Femur (tissue), 1 donor: Measurements from ENCODE around the gene GSS.
"Not testable (repeated sequence)": the region's sequence is repeated elsewhere in the genome, so short reads cannot be mapped to it uniquely, and the experiment has no call there.

Source experiments
- DNase-seq: peaks from one replicate; pipeline ENCODE4 v3.0.0-alpha.2; 2017

Gene GSS

DNA sequence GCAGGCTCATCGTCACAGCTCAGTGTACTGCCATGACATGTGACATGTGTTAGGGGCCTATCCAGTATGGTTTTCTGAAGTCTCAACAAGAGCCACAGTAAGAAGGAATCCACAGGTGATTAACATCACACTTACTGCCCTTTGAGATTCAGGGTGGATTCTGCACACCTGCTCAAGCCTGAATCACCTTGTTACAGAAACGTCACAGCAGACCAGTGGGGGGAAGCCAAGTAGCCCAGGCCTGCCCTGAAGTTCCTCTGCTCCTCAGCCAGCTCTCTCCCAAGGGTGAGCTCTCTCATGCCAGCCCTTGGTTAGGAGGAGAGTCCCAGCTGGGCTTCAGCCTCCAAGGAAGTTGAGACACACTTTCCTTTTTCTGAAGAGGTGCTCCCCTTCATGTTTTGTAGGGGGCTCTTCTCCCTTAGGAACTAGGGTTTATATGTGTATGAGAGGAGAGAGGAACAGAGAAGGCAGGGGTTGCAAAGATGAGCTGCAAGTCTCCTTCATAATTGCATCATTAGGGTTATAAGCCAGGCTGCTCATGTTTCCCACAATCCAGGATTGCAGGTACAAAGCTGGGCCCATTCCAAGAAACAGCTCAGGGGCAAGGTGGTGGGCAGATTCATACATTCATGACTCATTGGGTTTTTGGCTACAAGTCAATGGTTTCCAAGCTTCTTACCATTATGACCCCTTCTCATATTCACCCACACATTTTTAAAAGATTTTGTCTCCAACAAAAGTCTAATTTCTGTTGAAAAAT, 11.6 kb downstream of the GSS start:
- no peak for DNase-seq

DNA sequence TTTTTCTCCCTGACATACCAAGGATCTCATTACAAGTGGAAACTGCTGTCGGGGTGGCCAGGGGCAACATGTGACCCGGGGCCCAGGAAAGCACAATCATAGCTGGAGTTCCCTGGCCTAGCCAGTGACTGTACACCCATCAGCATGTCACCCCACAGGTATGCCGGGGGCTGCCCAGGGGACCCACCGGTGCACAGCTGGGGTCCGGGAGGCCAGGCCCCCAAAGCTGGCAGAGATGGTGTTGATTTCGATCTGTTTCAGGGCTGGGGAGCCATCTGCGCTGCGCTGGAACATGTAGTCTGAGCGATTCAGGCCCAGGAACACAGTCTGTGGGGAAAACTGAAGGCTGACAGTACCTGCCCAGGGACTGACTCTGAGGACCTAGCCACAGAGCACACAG, 13.3 kb downstream of the GSS start:
- no peak for DNase-seq

DNA sequence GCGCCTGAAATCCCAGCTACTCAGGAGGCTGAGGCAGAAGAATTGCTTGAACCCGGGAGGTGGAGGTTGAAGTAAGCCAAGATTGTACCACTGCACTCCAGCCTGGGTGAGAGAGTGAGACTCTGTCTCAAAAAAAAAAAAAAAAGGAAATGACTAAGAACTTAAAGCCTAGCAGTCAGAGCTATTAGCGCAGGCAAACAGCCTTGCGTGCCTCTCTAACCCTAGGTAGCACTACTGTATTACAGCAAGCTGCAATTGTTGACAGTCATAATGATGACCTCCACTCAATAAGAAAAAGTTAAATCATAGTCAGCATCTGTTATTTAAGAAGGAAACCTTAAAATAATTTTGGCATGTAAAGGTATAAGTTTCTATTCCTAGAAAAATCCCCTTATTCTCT, 14.4 kb downstream of the GSS start:
- DNase-seq = no peak

DNA sequence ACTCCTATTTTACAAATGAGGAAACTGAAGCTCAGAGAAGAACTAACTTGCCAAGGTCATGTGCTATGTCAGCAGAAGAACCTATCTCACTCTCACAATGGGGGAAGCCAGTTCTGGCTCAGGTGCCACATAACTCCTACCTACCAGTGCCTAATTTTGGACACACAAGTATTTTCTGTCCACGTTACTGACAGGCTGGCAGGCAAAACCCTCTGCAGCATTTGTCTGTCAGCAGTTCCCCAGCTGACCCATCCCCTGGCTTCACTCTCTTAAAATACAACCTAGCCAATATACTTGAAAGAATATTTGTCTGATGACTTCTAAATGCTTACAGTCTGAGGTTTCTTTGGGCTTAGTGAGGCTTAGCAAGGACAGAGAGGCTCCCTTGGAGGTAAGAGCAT, 15.5 kb downstream of the GSS start:
- no peak for DNase-seq

DNA sequence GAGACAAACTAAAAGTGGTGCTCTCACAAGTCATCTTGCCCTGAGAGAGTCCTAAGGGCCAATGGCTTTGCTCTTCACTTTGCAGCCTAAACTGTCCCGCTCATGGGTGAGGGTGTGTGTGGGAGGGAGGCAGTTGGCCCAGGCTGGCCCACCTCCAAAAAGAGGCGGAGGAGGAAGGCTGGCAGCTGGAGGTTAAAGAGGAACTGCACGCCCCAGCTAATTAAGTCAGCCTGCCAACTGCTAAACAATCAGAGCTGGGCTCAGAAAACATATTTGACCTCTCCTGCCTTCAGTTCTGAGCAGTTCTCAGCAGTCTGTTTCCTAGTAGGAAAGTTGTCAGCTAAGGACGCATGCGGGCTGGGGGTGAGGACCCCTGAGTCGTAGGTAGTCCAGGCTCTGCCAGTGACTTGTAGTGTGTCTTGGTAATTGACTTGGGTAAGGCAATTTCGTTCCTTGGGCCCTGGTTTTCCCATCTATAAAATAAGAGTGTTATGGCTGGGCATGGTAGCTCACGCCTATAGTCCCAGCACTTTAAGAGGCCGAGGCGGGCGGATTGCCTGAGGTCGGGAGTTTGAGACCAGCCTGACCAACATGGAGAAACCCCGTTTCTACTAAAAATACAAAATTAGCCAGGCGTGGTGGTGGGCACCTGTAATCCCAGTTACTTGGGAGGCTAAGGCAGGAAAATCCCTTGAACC, 17.0 kb downstream of the GSS start:
- peak; percentile 67 for DNase-seq

DNA sequence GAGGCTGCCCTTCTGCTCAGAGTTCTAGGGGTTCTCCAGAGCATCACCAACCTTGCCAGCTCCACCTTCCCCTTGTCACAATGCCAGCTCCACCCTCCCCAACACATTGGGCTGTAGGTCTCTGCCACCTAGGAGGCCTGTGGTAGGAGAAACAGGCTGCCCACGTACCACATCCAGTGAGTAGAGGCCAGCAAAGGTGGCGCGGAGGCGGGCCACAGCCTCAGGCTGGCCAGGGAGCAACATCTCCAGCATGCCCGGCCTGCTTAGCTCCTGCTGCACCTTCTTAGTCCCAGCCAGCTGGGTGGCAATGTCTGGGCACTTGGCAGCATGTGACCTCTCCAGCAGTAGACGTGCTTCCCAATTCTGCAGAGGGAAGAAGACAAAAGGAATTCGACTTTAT, 23.8 kb downstream of the GSS start:
- no peak for DNase-seq

DNA sequence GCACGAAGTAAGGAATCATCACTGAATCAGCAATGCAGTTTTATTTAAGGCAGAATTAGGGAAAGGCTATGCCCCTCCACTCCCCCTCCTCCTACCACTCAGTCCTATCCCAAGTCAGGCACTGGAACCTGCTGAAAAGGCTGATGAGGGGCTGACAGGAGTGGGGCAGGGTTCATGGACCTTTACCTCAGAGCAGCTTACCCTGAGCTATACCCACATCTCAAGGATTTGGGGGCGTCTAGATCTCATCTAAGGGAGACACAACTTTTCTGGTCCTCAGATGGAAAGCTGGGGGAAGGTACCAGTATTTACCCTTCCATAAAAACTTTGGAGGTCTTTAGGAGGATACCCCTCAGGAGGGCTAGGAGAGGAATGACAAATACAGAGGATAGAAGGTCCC, 27.2 kb downstream of the GSS start:
- DNase-seq = no peak

DNA sequence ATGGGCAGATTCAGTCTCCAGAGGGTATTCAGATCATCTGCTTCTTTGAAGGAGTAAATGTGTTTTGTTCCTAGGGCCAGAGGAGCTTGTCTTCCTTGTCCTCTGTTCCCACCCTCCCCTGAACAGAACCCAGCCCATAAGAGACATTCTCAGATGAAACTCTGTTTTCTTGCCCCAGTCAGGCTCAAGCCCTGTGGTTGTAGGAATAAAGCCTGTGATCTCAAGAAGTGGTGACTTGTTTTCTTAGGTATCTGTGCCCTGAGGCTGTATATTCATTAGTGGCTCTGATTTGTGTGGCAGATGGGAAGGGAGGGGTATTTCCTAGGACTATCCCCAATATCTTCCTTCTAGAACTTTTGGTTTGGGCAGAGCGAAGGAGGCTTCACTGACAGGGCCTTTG, 27.9 kb downstream of the GSS start:
- no peak for DNase-seq

DNA sequence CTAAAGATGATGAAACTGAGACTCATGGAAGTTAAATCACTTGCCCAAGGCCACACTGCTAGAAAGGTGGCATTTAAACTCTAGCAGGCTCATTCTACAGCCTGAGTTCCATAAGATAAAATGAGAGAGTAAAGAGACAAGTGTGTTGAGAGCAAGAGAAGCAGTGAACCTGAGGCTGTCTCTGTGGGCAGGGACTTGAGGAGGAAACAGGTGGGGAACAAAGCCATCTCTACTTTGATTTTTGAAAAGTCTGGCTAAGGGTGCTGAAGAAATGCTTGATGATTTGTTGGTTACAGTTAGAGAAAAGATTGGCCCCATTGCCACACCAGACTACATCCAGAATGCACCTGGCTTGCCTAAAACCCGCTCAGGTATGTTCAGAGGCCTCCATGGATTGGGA, 29.0 kb downstream of the GSS start:
- no peak for DNase-seq

DNA sequence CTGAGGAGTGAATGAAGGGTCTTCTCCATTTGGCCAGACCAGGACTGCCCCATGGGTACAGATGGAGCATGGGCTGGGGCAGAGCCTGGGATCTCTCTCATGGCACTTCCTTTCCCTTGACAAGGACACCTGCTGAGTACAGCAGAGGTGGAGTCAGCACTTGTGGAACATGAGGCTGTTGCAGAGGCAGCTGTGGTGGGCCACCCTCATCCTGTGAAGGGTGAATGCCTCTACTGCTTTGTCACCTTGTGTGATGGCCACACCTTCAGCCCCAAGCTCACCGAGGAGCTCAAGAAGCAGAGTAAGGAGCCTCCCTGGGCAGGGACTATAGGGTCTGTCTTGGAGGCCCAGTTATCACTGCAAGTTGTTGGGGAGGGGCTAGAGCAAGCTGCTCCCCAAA, 29.6 kb downstream of the GSS start:
- DNase-seq = no peak

DNA sequence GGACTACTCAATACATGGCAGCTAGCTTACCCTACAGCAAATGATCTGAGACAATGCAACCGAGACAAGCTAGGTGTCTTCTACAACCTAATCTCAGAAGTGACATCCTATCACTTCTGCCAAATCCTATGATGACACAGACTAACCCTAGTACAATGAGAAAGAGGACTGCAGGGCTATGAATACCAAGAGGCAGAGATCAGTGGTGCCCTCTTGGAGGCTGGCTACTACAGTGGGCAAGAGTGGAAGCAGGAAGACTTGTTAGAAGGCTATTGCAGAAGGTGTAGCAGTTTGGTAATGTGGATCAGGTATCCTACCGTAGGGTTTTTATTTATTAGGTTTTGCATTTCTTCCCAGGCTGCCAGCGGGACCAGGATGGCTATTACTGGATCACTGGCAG, 30.3 kb downstream of the GSS start:
- no peak for DNase-seq

DNA sequence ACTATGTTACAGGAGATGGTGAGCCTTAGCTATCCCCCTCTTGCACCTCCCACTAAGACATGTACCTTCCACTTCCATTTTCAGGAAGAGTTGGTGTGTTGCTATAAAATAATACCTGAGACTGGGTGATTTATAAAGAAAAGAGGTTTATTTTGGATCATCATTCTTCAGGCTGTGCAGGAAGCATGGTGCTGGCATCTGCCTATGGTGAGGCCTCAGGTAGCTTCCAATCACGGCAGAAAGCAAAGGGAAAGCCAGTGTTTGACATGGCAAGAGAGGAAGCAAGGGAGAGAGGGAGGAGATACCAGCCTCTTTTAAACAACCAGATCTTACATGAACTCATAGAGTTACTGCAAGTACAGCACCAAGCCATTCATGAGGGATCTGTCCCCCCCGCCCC, 32.2 kb downstream of the GSS start:
- DNase-seq = no peak

DNA sequence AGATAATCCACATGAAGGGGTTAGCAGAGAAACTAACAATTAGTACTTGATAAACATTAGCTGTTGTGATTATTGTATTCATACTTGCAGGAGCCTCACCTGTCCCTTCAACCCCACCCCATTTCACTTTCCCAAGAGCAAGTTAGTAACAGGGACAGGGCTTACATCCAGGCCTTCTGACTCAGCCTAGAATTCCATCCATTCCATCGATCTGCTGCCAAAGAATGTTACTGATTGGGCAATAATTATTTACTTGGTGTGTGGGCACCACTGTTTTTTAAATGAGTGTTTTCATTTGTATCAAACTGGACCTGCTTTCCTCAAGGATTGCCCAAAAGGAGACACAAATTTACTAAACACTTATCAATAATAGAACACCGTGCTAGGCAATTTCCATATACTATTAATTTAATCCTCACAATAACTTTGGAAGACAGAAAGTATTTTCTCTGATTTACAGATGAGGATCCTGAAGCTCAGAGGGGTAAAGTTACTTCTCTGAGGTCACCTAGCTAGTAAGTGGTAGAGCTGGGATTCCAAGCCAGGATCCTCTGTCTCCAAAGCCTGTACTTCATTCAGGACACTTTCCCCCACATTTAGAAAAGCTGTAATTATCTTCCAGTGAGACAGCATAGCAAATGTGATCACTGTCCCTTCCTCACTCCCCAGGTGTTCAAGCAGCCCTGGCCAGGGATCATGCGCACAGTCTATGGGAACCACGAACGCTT, 32.8 kb downstream of the GSS start:
- no peak for DNase-seq

DNA sequence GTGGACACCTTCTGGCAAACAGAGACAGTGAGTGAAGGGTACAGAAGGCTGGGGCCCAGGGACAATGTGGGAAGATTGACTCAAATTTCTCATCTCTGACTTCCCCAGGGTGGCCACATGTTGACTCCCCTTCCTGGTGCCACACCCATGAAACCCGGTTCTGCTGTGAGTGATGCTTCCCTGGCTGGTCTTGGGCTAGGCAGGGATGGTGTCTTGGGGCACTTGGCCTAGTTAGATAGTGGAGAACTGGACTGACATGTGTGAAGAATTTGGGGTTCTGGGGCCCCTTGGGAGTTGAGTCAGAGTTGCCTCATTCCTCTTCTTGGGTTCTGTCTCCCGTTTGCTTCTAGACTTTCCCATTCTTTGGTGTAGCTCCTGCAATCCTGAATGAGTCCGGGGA, 34.2 kb downstream of the GSS start:
- DNase-seq = no peak

DNA sequence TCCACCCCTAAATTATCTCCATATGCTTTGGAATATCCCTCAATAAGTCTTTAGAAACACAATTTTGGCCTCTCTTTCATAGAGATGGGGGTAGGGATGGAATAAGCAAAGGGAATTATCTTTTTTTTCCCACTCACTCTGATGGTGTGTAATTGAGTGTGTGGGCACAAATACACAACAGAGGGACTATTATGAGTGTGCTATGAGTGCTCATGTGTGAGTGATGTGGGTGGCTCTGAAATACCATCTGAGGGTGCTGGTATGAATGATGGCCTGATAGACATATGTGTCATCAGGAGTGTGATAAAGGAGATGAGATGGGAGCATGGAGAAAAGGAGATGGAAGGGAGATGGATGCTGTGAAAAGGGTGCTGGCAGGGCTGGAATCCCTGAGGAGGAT, 35.6 kb downstream of the GSS start:
- no peak for DNase-seq

DNA sequence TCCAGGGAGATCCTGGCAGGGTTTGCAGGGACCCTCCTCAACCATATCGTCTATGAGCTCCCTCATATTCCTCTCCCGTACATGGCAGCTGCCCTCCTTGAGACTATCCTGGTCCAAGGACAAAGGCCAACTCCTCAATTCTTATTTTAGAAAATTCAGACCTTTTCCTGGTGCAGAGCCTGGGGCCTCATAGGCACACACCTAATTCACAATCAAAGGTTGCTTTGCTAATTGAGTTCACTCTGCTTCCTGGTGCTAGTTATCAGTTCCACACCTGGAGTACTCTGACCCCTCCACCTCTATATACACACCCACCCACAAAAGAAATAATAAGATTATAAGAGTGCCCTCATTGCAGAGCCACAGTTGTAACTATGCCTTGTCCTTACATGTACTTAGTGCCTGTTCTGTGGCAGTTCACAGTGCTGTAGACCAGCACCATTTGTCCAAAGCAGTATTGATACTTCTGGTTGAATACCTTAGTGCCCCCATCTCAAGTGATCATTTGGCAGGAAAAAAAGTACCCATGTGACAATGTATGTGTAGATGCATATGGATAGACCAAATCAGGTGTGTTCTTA, 38.7 kb downstream of the GSS start:
- DNase-seq = no peak

DNA sequence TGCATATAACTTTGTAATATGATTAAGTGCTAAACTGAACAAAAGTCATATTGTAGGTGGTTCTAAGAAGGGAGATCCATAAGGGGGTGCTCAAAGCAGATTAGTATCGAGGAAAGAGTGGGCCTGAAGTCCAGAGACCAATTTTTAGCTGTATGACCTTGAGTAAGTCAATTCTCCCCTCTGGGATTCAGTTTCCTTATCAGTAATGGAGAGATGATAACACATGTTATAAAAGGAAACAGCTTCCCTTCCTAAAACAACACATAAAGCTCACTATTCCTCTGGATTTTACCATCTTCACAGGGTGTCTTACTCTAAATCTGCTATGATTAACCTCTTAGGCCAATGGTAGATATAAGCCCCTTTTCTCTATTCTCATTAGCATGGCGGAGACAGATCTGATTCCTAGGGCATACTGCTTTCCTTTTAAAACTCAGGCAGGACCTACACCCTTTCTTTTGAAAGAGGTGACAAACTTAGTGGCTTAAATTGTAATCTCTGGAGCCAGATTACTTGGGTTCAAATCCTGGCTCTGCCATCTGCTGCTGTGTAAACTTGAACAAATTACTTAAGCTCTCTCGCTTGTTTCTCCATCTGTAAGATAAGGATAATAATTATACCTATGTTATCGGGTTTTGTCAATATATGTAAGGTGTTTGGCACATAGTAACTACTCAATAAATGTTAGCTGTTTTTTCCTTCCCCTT, 39.7 kb downstream of the GSS start:
- no peak for DNase-seq

DNA sequence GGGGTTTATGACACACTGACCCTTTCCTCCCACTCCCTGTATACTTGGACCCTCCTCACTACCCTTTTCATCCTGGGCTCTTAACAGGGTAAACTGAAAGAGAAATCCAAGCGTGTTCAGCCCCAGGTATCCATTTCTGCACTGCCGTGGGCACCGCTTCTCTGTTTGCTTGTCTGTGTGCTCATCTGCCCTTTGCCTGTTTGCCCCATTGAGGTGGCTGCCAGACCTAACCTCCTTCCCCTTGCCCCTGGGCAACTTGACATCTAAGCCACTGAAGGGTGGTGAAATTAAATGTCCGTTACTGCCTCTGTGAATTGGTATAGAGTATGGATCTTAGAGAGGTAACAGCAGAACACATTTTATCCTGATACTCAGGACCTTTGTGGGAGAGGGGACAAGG, 40.5 kb downstream of the GSS start:
- DNase-seq = no peak

DNA sequence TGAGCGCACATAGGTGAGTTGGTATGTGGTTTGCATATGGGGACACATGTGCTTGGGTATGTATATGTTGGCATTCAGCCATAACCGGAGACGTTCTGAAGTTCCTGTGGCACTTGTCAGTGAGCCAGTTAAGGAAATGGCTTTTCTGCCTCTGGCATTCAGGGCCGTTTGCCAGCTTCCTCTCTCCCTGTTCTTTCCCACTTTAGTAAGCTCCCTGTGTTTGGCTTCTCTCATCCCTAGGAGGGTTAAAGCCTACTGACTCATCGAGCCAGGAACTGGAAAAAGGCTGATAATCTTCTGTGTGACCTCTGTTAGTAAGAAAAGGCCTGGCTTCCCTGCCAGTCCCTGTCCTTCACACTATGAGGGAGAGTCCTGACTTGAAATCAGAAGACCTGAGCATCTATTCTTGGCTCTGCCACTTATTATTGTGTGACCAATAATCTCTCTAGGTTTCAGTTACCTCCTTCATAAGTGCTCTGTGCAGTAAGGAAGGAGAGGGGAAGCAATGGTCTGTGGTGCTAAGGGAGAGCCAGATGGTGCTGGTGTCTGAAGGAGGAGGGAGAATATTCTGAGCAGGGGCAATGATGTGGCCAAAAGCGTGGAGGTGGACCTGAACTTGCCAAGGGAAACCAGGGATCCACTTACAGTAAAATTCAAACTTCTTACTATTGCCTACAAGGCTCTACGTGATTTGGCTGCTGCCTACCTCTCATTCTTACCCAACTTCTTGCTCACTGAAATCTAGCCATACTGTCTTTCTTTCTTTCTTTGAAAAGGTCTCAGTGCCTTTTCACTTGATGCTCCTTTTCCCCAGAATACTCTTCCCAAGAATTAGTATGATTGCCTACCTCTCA, 47.8 kb downstream of the GSS start:
- DNase-seq = peak; percentile 59

DNA sequence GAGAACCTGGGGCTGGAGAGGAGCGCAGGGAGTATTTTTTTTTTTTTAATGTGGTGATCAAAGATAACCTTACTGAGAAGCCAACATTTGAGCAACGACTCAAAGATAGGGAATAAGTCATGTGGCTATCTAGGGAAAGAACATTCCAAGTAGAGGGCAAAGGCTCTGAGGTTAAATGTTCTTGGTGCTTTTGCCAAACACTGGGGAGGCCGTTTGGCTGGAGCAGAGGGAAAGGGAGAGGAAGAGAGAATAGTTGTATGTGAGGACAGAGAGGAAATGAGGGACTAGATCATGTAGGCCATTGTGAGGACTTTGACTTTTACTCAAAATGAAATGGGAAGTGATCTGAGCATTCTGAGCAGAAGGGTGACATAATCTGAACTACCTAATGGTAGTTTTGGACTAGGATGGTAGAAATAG, 51.4 kb downstream of the GSS start:
- no peak for DNase-seq

DNA sequence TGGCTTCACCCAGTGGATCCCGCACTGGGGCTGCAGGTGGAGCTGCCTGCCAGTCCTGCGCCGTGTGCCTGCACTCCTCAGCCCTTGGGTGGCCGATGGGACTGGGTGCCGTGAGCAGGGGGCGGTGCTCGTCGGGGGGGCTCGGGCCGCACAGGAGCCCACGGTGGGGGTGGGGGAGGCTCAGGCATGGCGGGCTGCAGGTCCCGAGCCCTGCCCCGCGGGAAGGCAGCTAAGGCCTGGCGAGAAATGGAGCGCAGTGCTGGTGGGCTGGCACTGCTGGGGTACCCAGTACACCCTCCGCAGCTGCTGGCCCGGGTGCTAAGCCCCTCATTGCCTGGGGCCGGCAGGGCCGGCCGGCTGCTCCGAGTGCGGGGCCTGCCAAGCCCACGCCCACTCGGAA, 56.9 kb downstream of the GSS start:
- not testable (repeated sequence) for DNase-seq

DNA sequence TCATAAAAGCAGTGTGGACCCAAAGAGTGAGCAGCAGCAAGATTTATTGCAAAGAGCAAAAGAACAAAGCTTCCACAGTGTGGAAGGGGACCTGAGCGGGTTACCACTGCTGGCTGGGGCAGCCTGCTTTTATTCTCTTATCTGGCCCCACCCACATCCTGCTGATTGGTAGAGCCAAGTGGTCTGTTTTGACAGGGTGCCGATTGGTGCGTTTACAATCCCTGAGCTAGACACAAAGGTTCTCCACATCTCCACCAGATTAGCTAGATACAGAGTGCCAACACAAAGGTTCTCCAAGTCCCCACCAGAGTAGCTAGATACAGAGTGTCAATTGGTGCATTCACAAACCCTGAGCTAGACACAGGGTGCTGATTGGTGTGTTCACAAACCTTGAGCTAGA, 57.5 kb downstream of the GSS start:
- not testable (repeated sequence) for DNase-seq
